VCaP (cell line): ENCODE data around the gene CXCL14.
"Not testable (repeated sequence)": the region's sequence is repeated elsewhere in the genome, so short reads cannot be mapped to it uniquely, and the experiment has no call there.

Experiments used
- H3K27ac ChIP-seq: fragments of 450-650 bp; 2 replicates; pipeline ENCODE4 v1.5.1; 2017
- CTCF ChIP-seq: fragments of 450-650 bp; conservative IDR thresholded peaks from 2 replicates; pipeline ENCODE4 v1.5.1; 2017; ENCODE audit warnings: mild to moderate bottlenecking, moderate library complexity

Gene CXCL14

GRCh38 chr5:135534609-135535419 lies 44.0 kb downstream of the CXCL14 start:
- H3K27ac ChIP-seq = no peak overlapping the region
- TF ChIP-seq CTCF = no peak

- H3K27ac ChIP-seq = no peak overlapping the region
- TF ChIP-seq CTCF = no peak
These were observed 45.0 kb downstream of the CXCL14 start for GRCh38 chr5:135533794-135534193.

- no peak overlapping the region for H3K27ac ChIP-seq
- TF ChIP-seq CTCF = no peak
These were observed 45.5 kb downstream of the CXCL14 start for GRCh38 chr5:135533334-135533733.

- H3K27ac ChIP-seq = not testable (repeated sequence)
These were observed 49.2 kb downstream of the CXCL14 start for GRCh38 chr5:135529576-135529975.

GRCh38 chr5:135526924-135527323 lies 51.9 kb downstream of the CXCL14 start:
- no peak for TF ChIP-seq CTCF
- H3K27ac ChIP-seq = no peak overlapping the region

- no peak overlapping the region for H3K27ac ChIP-seq
- TF ChIP-seq CTCF = no peak
These were observed 56.8 kb downstream of the CXCL14 start for GRCh38 chr5:135521964-135522363.
